Measurements from ENCODE around the gene IFT172.
"Not testable (repeated sequence)": the region's sequence is repeated elsewhere in the genome, so short reads cannot be mapped to it uniquely, and the experiment has no call there.

IFT172 gene

GRCh38 chr2:27489498-27490397, at the start of gene IFT172:
Gene IFT172 (minus strand): TSS chr2:27489743. CDS start chr2:27489653, 90 bp downstream.
- intact Hi-C loops (cut with DNase I) = loop anchor here (2.0 to 10.0 kb wide), 2 partner anchors 93 to 145 kb away; partner anchors contain the start of gene ZNF512
- DNase-seq = peak; percentile 96 to 100 (median 99)

GRCh38 chr2:27538839-27539450, 49.4 kb upstream of the IFT172 start:
- intact Hi-C loops (cut with DNase I); DNase-seq: not testable (repeated sequence)

GRCh38 chr2:27537287-27537686, 47.7 kb upstream of the IFT172 start:
- DNase-seq = no peak
- intact Hi-C loops (cut with DNase I) = no loop called here

- intact Hi-C loops (cut with DNase I) = no loop called here
Observed at GRCh38 chr2:27531983-27532382, 42.4 kb upstream of the IFT172 start.

GRCh38 chr2:27527182-27527581, 37.6 kb upstream of the IFT172 start:
- no peak for DNase-seq
- intact Hi-C loops (cut with DNase I) = no loop called here

More at GRCh38 chr2:27531983-27532382, 42.4 kb upstream of the IFT172 start:
- DNase-seq = no peak

GRCh38 chr2:27522400-27522945, 32.9 kb upstream of the IFT172 start:
- no peak for DNase-seq

GRCh38 chr2:27520316-27520715, 30.8 kb upstream of the IFT172 start:
- intact Hi-C loops (cut with DNase I) = no loop called here

More at GRCh38 chr2:27522400-27522945, 32.9 kb upstream of the IFT172 start:
- intact Hi-C loops (cut with DNase I) = no loop called here

GRCh38 chr2:27518782-27519113, 29.2 kb upstream of the IFT172 start:
- intact Hi-C loops (cut with DNase I) = no loop called here
- no peak for DNase-seq

More at GRCh38 chr2:27520316-27520715, 30.8 kb upstream of the IFT172 start:
- no peak for DNase-seq

GRCh38 chr2:27518113-27518781, 28.7 kb upstream of the IFT172 start:
- intact Hi-C loops (cut with DNase I) = no loop called here
- DNase-seq = no peak

GRCh38 chr2:27509326-27509725, 19.8 kb upstream of the IFT172 start:
- no peak for DNase-seq
- intact Hi-C loops (cut with DNase I) = no loop called here

- DNase-seq = no peak
- intact Hi-C loops (cut with DNase I) = no loop called here
Observed at GRCh38 chr2:27507293-27507692, 17.8 kb upstream of the IFT172 start.

GRCh38 chr2:27506587-27506986, 17.0 kb upstream of the IFT172 start:
- no peak for DNase-seq
- intact Hi-C loops (cut with DNase I) = no loop called here

GRCh38 chr2:27502142-27502541, 12.6 kb upstream of the IFT172 start:
- no peak for DNase-seq
- intact Hi-C loops (cut with DNase I) = no loop called here

GRCh38 chr2:27501042-27501441, 11.5 kb upstream of the IFT172 start:
- no peak for DNase-seq
- intact Hi-C loops (cut with DNase I) = no loop called here

GRCh38 chr2:27498975-27499374, 9.4 kb upstream of the IFT172 start:
- intact Hi-C loops (cut with DNase I) = loop anchor here (10.0 kb wide), 1 partner anchor 136 kb away; no protein-coding TSS in a partner anchor
- DNase-seq = no peak

- DNase-seq = no peak
- intact Hi-C loops (cut with DNase I) = loop anchor here (10.0 kb wide), 1 partner anchor 138 kb away; no protein-coding TSS in a partner anchor
Observed at GRCh38 chr2:27497288-27497627, 7.7 kb upstream of the IFT172 start.

- intact Hi-C loops (cut with DNase I) = loop anchor here (10.0 kb wide), 1 partner anchor 138 kb away; no protein-coding TSS in a partner anchor
- no peak for DNase-seq
Observed at GRCh38 chr2:27496357-27497287, 7.1 kb upstream of the IFT172 start, which contains the start of gene GCKR. Gene GCKR (plus strand): TSS chr2:27496839. CDS start chr2:27496905, 66 bp downstream.

- intact Hi-C loops (cut with DNase I) = loop anchor here (10.0 kb wide), 1 partner anchor 139 kb away; no protein-coding TSS in a partner anchor
Observed at GRCh38 chr2:27495840-27496356, 6.4 kb upstream of the IFT172 start.

GRCh38 chr2:27494944-27495554, 5.5 kb upstream of the IFT172 start, which contains the start of gene FNDC4:
Gene FNDC4 (minus strand): TSS chr2:27495200. CDS start chr2:27494679, 521 bp downstream.
- peak in 5 of 10 donors; percentile 17 to 84 (median 34) for DNase-seq
- intact Hi-C loops (cut with DNase I) = loop anchor here (10.0 kb wide), 1 partner anchor 140 kb away; no protein-coding TSS in a partner anchor

More at GRCh38 chr2:27495840-27496356, 6.4 kb upstream of the IFT172 start:
- DNase-seq = no peak
